Breast epithelium (tissue), 3 donors: Measurements from ENCODE around the gene BCL3.

Source experiments
- CTCF ChIP-seq, 3 donors: fragments of 450-650 bp; IDR thresholded peaks; one replicate each; pipeline ENCODE4 v1.5.1; 2016 to 2017; ENCODE audit warnings: antibody characterized with exemption in 3 of 3, mild to moderate bottlenecking in 3 of 3, moderate library complexity in 3 of 3
- POLR2A ChIP-seq: fragments of 450-650 bp; IDR thresholded peaks from one replicate; pipeline ENCODE4 v1.6.1; 2016; ENCODE audit warnings: antibody characterized with exemption, mild to moderate bottlenecking, moderate library complexity
- POLR2AphosphoS5 ChIP-seq, 3 donors: sonication (generic); formaldehyde crosslinking; IDR thresholded peaks; one replicate each; pipeline ENCODE4 v1.6.1; 2017; ENCODE audit warnings: antibody characterized with exemption in 3 of 3

GRCh38 chr19:44783545-44783944, 35.0 kb downstream of the BCL3 start:
- TF ChIP-seq CTCF (IDR thresholded peaks at IDR 0.05): no peak
- no peak for TF ChIP-seq POLR2A
- no peak for TF ChIP-seq POLR2AphosphoS5 (IDR thresholded peaks at IDR 0.05)
